AG09309 (cell line): ENCODE results near the gene HMGXB3.

Source experiments
- DNase-seq: peaks from one replicate; pipeline ENCODE4 v3.0.0-alpha.2; 2010; ENCODE audit warnings: low read depth
- H3K4me3 ChIP-seq: 2 replicates; pipeline ENCODE4 v1.5.1; 2011; ENCODE audit warnings: mild to moderate bottlenecking, low read depth, low read length, moderate library complexity; ENCODE audit not compliant: control insufficient read depth
- TF ChIP-seq, protein P1 (sequence below): IDR thresholded peaks from 2 replicates; pipeline ENCODE4 v1.5.1; 2011; ENCODE audit warnings: mild to moderate bottlenecking, low read depth, low read length, inconsistent platforms; ENCODE audit not compliant: insufficient read depth, control insufficient read depth; ENCODE audit errors: missing control alignments

The HMGXB3 gene

DNA sequence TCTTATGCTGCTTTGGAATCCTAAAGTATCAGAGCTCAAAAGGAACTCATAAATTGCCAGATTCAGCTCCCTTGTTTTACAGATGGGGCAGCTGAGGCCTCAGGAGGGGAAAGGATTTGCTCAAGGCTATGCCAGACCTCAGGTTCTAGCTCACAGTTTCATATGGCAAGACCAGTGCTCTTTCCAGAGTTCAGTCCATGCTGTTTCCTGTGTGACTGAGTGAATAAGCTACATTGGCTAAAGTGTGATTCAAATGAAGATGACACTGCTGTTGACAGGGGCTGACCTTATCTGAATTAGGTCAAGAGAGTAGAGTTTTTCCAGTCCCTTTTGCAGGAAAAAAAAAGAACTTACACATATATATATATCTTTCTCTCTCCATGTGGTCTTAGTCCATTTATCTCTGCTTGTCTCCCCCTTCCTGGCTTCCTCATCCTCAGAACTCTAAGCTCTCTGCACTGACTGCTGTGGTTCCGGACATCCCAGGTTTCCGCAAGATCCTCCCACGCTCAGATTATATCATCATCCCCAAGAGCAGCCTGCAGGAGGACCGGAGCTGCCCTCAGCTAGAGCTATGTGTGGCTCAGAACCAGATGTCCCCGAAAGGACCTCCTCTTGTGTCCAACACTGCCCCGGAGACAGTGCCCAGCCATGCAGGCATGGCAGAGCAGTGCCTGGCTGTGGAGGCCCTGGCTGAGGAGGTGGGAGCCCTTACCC, 9.3 kb downstream of the HMGXB3 start:
- no peak for DNase-seq
- TF ChIP-seq, protein P1, sequence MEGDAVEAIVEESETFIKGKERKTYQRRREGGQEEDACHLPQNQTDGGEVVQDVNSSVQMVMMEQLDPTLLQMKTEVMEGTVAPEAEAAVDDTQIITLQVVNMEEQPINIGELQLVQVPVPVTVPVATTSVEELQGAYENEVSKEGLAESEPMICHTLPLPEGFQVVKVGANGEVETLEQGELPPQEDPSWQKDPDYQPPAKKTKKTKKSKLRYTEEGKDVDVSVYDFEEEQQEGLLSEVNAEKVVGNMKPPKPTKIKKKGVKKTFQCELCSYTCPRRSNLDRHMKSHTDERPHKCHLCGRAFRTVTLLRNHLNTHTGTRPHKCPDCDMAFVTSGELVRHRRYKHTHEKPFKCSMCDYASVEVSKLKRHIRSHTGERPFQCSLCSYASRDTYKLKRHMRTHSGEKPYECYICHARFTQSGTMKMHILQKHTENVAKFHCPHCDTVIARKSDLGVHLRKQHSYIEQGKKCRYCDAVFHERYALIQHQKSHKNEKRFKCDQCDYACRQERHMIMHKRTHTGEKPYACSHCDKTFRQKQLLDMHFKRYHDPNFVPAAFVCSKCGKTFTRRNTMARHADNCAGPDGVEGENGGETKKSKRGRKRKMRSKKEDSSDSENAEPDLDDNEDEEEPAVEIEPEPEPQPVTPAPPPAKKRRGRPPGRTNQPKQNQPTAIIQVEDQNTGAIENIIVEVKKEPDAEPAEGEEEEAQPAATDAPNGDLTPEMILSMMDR: peak; percentile 5

DNA sequence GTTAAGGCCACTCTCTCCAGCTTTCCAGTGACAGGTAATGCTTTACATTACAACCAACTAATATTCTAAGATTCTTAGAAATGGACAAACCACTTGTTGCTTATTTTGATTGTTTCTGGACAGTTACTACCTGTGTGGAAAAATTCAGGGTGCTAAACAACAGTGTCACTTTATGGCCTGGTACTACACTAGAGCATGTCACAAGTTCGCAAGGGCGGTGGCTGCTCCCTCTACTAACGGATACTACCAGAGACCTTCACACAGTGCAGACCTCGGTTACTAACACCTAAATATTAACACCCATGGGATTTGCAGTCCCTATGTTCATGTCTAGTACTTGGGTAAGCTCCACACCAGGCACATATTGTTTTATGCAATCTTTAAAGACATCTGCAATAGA, 13.4 kb downstream of the HMGXB3 start:
- TF ChIP-seq, protein P1: no peak
- no peak for DNase-seq
- H3K4me3 ChIP-seq: no peak overlapping the region

More for the DNA sequence above, 9.3 kb downstream of the HMGXB3 start:
- no peak overlapping the region for H3K4me3 ChIP-seq

DNA sequence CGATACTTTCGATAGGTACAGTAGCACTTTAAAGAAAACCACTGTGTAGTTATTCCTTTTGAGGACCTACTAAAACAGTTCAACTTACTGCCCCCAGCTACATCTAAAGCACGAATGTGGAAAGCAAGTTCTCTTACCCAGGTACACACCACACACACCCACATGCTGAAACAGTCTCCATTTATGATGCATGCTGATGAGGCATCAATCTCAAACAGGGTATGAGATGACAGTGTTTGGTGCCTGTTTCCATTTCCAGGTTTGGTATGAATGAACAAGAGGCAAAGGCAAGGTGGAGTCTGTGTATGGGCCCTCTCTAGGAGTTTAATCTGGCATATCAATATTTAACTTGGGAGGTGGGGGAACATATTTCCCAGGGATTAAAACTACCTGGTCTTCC, 13.9 kb downstream of the HMGXB3 start:
- DNase-seq: no peak
- H3K4me3 ChIP-seq: no peak overlapping the region
- TF ChIP-seq, protein P1: no peak

DNA sequence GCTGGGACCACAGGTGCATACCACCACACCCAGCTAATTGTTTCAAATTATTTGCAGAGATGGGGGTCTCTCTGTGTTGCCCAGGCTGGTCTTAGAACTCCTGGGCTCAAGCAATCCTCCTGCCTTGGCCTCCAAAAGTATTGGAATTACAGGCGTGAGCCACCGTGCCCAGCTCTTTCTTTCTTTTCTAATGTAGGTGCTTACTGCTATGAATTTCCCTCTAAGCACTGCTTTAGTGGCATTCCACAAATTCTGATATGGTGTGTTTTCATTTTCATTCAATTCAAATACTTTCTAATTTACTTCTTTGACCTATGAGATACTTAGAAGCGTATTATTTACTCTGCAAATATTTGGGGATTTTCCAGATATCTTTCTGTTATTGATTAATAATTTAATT, 14.9 kb downstream of the HMGXB3 start:
- no peak overlapping the region for H3K4me3 ChIP-seq
- TF ChIP-seq, protein P1: no peak
- no peak for DNase-seq

DNA sequence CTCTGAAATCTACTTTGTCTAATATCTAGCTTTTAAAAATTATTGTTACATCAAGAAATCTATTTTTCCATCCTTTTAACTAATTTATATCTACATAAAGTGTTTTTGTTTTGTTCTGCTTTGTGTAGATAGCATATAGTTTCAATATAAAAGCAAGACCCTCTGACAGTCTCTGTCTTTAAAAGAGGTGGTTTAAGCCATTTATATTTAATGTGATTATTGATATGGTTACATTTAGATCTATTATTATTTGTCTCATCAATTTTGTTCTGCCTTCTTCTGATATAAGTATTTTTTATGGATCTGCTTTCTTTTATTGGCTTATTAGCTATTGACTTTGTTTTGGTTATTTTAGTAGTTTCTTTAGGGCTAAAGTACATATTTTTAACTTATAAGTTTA, 16.0 kb downstream of the HMGXB3 start:
- no peak for DNase-seq
- H3K4me3 ChIP-seq: no peak overlapping the region
- TF ChIP-seq, protein P1: no peak

DNA sequence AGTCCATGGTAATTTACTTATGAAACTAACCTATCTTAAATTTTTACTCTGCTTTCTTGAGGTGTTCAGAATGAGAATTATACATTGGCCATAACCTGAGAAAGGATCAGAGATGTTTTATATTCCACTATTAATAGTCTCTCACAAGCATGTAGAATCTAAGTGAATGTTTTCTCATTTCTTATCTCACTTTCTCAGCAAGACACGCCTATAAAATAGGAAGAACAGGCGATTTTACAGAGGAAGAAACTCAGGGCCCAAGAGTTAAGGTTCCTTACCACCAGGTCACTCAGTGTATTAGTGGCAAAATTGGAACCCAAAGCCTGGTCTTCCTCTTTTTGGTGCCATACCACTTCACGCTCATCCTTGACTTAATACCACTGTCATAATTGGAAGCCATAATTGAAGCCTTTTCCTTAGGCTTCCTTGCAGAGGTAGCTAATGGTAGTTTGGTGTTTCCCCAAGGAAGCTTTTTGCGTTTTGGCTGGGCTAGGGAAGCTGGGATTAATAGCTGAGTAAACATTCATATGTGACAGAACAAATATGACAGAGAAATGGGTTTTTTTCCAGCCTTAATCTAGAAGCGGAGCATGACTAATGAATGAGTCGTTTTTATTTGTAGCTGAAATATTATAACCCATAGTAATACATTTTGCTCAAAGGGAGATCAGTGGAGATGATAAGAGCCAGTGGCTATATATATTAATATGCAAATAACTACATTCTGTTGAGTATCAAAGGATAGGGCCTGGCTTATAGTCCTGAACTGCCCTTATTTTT, 16.9 kb downstream of the HMGXB3 start:
- no peak overlapping the region for H3K4me3 ChIP-seq
- DNase-seq: no peak
- TF ChIP-seq, protein P1: no peak

DNA sequence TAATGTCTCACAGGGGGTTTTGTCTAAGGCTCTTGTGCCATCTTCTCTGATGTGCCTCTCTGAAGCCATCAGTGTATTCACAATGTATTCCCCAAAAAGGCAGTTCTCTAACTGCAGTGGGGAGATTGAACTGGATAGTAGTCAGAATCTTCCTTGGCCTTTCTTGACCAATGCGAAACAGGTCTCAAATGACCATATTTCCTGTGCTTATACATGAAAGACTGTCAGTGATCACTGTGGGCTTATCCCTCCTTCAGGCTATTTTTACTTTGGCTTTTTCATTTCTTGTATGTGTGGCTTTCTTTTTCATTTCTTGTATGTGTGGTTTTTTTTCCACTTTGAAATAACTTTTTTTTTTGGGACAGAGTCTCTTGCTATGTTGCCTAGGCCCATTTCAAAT, 19.7 kb downstream of the HMGXB3 start:
- H3K4me3 ChIP-seq: no peak overlapping the region
- no peak for DNase-seq
- TF ChIP-seq, protein P1: no peak
